ENCODE results near the gene PRKCD. TPM values are rescaled to one million over a fixed set of nuclear protein-coding genes. Genes with fewer than 3 reads are reported as not detected.

The PRKCD gene
- total RNA-seq, 1 donor from 2014 or later: 103 TPM

DNA sequence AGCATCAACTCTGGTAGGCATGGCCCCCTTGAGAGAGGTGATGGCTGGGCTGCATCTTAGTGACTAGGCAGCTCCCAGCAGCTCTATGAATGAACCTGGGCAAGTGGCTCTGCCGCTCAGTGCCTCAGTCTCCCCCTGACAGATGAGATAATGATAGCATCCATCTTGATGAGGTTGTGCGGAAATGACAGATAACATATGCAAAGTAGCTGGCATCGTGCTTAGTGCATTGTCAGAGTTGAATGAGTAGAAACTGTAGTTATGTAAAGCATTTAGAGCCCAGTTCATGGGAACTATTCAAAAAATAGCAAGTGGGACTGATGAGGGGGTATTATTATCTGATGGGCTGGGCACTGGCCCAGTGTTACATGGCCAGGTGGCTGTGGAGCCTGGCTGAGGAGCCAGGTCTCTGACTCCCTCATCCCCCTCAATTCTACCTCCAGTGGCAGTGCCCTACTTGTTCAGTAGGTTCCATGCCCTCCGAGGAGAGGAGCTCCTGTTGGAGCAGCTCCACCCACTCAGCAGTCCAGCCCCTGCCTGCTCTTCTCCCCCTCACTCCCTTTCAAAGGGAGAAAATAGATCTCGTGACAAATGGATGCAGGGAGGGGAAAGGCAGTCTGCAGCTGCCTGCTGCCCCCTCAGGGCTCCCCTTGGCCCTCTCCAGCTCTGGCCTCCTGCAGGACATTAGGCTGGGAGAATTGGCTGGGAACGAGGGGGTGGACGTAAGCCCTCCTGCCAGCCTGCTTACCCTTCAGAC, 6.6 kb downstream of the PRKCD start:
- TF ChIP-seq, protein P1, sequence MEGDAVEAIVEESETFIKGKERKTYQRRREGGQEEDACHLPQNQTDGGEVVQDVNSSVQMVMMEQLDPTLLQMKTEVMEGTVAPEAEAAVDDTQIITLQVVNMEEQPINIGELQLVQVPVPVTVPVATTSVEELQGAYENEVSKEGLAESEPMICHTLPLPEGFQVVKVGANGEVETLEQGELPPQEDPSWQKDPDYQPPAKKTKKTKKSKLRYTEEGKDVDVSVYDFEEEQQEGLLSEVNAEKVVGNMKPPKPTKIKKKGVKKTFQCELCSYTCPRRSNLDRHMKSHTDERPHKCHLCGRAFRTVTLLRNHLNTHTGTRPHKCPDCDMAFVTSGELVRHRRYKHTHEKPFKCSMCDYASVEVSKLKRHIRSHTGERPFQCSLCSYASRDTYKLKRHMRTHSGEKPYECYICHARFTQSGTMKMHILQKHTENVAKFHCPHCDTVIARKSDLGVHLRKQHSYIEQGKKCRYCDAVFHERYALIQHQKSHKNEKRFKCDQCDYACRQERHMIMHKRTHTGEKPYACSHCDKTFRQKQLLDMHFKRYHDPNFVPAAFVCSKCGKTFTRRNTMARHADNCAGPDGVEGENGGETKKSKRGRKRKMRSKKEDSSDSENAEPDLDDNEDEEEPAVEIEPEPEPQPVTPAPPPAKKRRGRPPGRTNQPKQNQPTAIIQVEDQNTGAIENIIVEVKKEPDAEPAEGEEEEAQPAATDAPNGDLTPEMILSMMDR (IDR thresholded peaks at IDR 0.05): no peak
- intact Hi-C loops (cut with DNase I): no loop called here
- H3K27me3 ChIP-seq (ENCODE audit: low read depth): no peaks in the 10 kb centered on the region
- no peaks in the 10 kb centered on the region for H3K9me3 ChIP-seq
- H3K4me1 ChIP-seq: peaks cover 91% of the 10 kb centered on the region
- DNase-seq: no peak
- H3K4me3 ChIP-seq: peak overlapping the region; percentile 41
- H3K27ac ChIP-seq: peak overlapping the region; percentile 73
- peaks cover 20% of the 10 kb centered on the region for H3K36me3 ChIP-seq
- ATAC-seq: no peak

DNA sequence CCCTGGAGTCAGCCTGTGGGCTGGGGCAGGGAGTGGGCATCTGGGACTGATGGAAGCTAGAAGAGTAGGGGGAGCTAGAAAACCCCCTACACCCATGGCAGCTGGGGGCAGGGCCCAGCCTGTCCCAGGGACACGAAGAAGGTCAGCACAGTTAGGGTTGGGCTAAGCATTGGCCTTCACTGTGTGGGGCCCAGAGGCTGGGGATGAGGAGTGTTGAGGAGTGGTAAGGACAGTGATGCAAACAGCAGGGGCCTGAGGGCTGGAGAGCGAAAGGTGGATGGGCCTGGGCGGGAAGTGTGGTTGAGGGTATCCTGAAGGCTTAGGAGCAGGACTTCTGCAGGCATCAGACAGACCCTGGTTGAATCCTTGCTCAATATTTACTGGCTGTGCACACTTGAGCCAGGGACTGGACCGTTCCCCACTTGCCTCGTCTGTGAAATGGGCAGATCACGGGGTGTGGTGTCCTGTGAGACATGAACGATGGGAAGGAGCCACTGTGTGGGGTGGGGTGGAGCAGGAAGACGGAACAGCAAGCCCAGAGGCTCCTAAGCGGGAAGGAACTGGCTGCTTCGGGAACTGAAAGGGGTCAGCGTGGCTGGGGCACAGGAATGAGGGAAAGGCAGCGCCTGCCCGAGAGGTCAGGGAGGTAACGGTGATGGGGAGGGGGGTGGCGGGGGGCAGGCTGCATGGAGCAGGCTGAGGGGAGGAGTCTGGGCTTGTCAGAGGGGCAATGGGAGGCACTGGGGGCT, 7.3 kb downstream of the PRKCD start:
- ATAC-seq (peak; percentile 2 to 8), DNase-seq (peak; percentile 73)
- Histone ChIP-seq H3K4me1 (peaks cover 91% of the 10 kb centered on the region), H3K4me3 (peak overlapping the region; percentile 41), H3K27me3 (ENCODE audit: low read depth) (no peaks in the 10 kb centered on the region), H3K9me3 (no peaks in the 10 kb centered on the region), H3K27ac (peak overlapping the region; percentile 73), H3K36me3 (peaks cover 27% of the 10 kb centered on the region)
- intact Hi-C loops (cut with DNase I): no loop called here
- TF ChIP-seq, protein P1 (IDR thresholded peaks at IDR 0.05): no peak

DNA sequence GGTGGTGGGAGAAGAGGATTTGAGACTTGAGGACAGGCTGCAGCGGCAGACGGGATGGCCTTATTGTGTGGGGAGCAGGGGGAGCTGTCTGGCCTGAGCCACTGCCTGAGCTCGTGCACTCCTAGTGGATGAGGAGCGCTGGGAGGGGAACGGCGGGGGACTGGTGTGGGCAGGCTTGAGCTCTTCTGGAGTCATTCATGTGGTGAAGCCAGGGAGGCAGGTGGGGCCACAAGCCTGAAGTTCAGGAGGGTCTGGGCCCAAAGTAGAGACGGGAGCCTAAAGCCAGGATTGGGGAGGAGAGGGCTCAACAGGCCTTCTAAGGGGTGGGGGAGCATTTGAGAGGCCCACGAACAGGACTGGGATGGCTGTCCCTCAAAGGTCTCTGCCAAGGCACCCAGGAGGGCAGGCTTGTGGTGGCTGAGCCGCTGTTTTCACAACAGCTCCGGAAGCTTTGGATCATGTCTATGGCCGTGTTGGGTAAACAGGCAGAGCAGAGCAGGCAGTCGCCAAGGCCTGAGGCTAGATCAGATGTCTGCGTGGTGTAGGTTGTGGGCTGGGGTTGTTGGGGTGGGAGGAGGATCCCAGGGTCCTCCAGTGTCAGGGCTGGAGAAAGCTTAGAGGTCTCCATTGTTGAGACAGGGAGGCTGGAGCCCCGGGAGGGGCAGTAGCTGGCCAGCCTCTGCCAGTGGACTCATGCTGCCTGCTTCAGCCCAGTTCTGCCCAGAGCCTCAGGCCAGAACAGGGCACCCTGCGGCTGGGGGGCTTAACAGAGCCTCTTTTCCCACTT, 8.2 kb downstream of the PRKCD start:
- H3K27ac ChIP-seq: peak overlapping the region; percentile 73
- peak; percentile 22 to 39 for ATAC-seq
- peaks cover 82% of the 10 kb centered on the region for H3K4me1 ChIP-seq
- no peaks in the 10 kb centered on the region for H3K9me3 ChIP-seq
- intact Hi-C loops (cut with DNase I): no loop called here
- TF ChIP-seq, protein P1 (IDR thresholded peaks at IDR 0.05): no peak
- H3K4me3 ChIP-seq: peak overlapping the region; percentile 41
- DNase-seq: peak; percentile 68
- no peaks in the 10 kb centered on the region for H3K27me3 ChIP-seq (ENCODE audit: low read depth)
- H3K36me3 ChIP-seq: peaks cover 36% of the 10 kb centered on the region

DNA sequence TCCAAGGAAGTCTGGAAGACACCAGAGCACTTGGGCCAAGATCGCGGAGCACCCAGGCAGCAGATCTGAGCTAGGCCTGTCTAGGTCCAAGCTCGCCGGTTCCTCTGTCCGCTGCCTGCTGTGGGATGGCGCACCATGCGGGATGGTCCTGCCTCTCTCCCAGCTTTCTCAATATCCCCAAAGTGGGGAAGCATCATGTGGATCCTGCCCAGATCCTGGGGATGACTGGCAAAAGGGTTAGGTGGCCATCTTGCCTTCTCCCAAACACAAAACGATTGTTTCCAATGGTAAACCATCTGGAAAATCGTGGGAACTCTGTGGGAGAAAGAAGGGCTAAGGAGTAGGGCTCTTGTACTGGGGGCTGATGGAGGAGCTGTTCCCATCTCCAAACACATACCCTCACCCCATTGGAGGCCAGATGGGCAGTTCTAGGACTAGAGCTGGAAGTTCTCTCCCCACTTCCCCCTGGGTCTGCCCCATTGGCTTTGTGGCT, 8.9 kb downstream of the PRKCD start:
- peak overlapping the region; percentile 73 for H3K27ac ChIP-seq
- intact Hi-C loops (cut with DNase I): no loop called here
- TF ChIP-seq, protein P1 (IDR thresholded peaks at IDR 0.05): no peak
- no peaks in the 10 kb centered on the region for H3K9me3 ChIP-seq
- peaks cover 82% of the 10 kb centered on the region for H3K4me1 ChIP-seq
- H3K4me3 ChIP-seq: peak overlapping the region; percentile 41
- ATAC-seq (no peak), DNase-seq (no peak)
- no peaks in the 10 kb centered on the region for H3K27me3 ChIP-seq (ENCODE audit: low read depth)
- H3K36me3 ChIP-seq: peaks cover 42% of the 10 kb centered on the region

Measured in lower lobe of right lung (tissue), 2 donors.